HCT116 (cell line): ENCODE results near the gene RNF146. TPM values are rescaled to one million over a fixed set of nuclear protein-coding genes. Genes with fewer than 3 reads are reported as not detected.

Source experiments
- ATAC-seq: fragments of 200-7000 bp; cut with Tn5 transposase; 2 replicates; pipeline ENCODE4 v1.9.1; 2020; ENCODE audit warnings: mild to moderate bottlenecking, moderate library complexity
- BruUV-seq: library from RNA; stranded (reverse); fragments of 400-500 nt; replicated peaks from 2 replicates; lab custom pipeline; 2021; lab: Mats Ljungman, UMichigan
- CTCF ChIA-PET: fragments of 300-600 bp; sonication (Branson Sonifier 250); formaldehyde crosslinking; loops from one replicate; lab custom pipeline; 2021; ENCODE audit warnings: antibody characterized with exemption; lab: Charles Lee
- POLR2A ChIA-PET: fragments of 300-600, 350-600 bp; sonication (Branson Sonifier 250); formaldehyde crosslinking; loops from one replicate; lab custom pipeline; 2021; ENCODE audit warnings: antibody characterized with exemption; lab: Charles Lee
- RAD21 ChIA-PET, 2 experiments: fragments of 300-600 bp; sonication (Branson Sonifier 250); formaldehyde crosslinking; loops; one replicate each; lab custom pipeline; 2023; ENCODE audit warnings: low total read pairs in 2 of 2; ENCODE audit not compliant: uncharacterized antibody in 2 of 2, unreplicated experiment in 2 of 2, low non-redundant PET in 1 of 2; lab: Charles Lee
- DNase-seq: peaks from one replicate; pipeline ENCODE4 v3.0.0-alpha.2; 2010; ENCODE audit warnings: low read depth, low spot score
- H2AFZ ChIP-seq: fragments of 200-600 bp; shearing (Covaris generic), sonication (generic); 2 replicates; pipeline ENCODE4 v1.6.1; 2017; ENCODE audit warnings: low read depth, mixed run types, mixed read lengths, antibody characterized with exemption, low read length; ENCODE audit not compliant: poor library complexity, severe bottlenecking
- H3K27ac ChIP-seq: 2 replicates; pipeline ENCODE4 v1.5.1; 2012; ENCODE audit warnings: low read depth, low read length
- H3K27me3 ChIP-seq: fragments of 200-600 bp; sonication (generic); 2 replicates; pipeline ENCODE4 v1.6.1; 2016; ENCODE audit warnings: mixed run types, low read length, mixed read lengths; ENCODE audit not compliant: insufficient read depth
- H3K36me3 ChIP-seq, 2 experiments: fragments of 200-500 bp in 1 of 2; fragments of 200-600 bp in 1 of 2; sonication (Bioruptor generic) in 1 of 2; sonication (generic) in 1 of 2; 2 replicates each; pipeline versions ENCODE4 v1.5.1 to v1.6.1; 2014 to 2016; ENCODE audit warnings: low read length in 2 of 2, inconsistent platforms in 1 of 2, mixed read lengths in 1 of 2, mixed run types in 1 of 2; ENCODE audit not compliant: insufficient read depth in 2 of 2, control insufficient read depth in 1 of 2
- H3K4me1 ChIP-seq, 2 experiments: fragments of 200-600 bp in 1 of 2; sonication (generic) in 1 of 2; 2 replicates each; pipeline versions ENCODE4 v1.5.1 to v1.6.1; 2012 to 2017; ENCODE audit warnings: low read length in 2 of 2, inconsistent platforms in 1 of 2, mild to moderate bottlenecking in 1 of 2, mixed read lengths in 1 of 2, mixed run types in 1 of 2, moderate library complexity in 1 of 2; ENCODE audit not compliant: insufficient read depth in 2 of 2, control insufficient read depth in 1 of 2
- H3K4me2 ChIP-seq: fragments of 200-600 bp; sonication (generic); 2 replicates; pipeline ENCODE4 v1.6.1; 2017; ENCODE audit warnings: mixed run types, low read length, mixed read lengths
- H3K4me3 ChIP-seq, 2 experiments: fragments of 200-600 bp in 1 of 2; sonication (generic) in 1 of 2; replicated peaks in 1 of 2; 2 replicates each; pipeline ENCODE4 v1.5.1; 2011 to 2016; ENCODE audit warnings: low read length in 2 of 2, control low read depth in 1 of 2, low read depth in 1 of 2, mild to moderate bottlenecking in 1 of 2, mixed read lengths in 1 of 2, mixed run types in 1 of 2
- H3K79me2 ChIP-seq: fragments of 200-600 bp; sonication (generic); 2 replicates; pipeline ENCODE4 v1.6.1; 2017; ENCODE audit warnings: mild to moderate bottlenecking, mixed run types, low read length, moderate library complexity, mixed read lengths; ENCODE audit not compliant: insufficient read depth
- H3K9ac ChIP-seq: fragments of 200-600 bp; sonication (generic); 2 replicates; pipeline ENCODE4 v1.6.1; 2016; ENCODE audit warnings: low read length, mixed read lengths
- H3K9me2 ChIP-seq: fragments of 200-600 bp; sonication (generic), shearing (Covaris generic); 2 replicates; pipeline ENCODE4 v1.6.1; 2017; ENCODE audit warnings: mixed run types, mild to moderate bottlenecking, moderate library complexity; ENCODE audit not compliant: insufficient read depth
- H3K9me3 ChIP-seq, 2 experiments: fragments of 200-500 bp in 1 of 2; fragments of 200-600 bp in 1 of 2; sonication (Bioruptor generic) in 1 of 2; sonication (generic) in 1 of 2; 2 replicates each; pipeline ENCODE4 v1.6.1; 2014 to 2017; ENCODE audit warnings: low read length in 2 of 2, mixed read lengths in 2 of 2, inconsistent platforms in 1 of 2, low read depth in 1 of 2, mild to moderate bottlenecking in 1 of 2, mixed run types in 1 of 2, moderate library complexity in 1 of 2; ENCODE audit not compliant: control insufficient read depth in 1 of 2, insufficient read depth in 1 of 2
- H4K20me1 ChIP-seq: fragments of 200-600 bp; sonication (generic), shearing (Covaris generic); 2 replicates; pipeline ENCODE4 v1.6.1; 2017; ENCODE audit warnings: mixed run types, mild to moderate bottlenecking, moderate library complexity; ENCODE audit not compliant: insufficient read depth
- ELF1 ChIP-seq: IDR thresholded peaks from 2 replicates; pipeline ENCODE4 v1.6.1; 2012; ENCODE audit warnings: low read depth, borderline replicate concordance
- EZH2 ChIP-seq: fragments of 200-600 bp; sonication (generic); IDR thresholded peaks from 2 replicates; pipeline ENCODE4 v1.6.1; 2017; ENCODE audit warnings: antibody characterized with exemption, mixed run types
- EZH2phosphoT487 ChIP-seq: fragments of 200-600 bp; IDR thresholded peaks from 2 replicates; pipeline ENCODE4 v1.6.1; 2018; ENCODE audit warnings: antibody characterized with exemption, borderline replicate concordance
- FOSL1 ChIP-seq: IDR thresholded peaks from 2 replicates; pipeline ENCODE4 v1.6.1; 2012; ENCODE audit warnings: low read depth
- RAD21 ChIP-seq: IDR thresholded peaks from 2 replicates; pipeline ENCODE4 v1.6.1; 2012; ENCODE audit warnings: low read depth, mild to moderate bottlenecking
- SIN3A ChIP-seq: IDR thresholded peaks from 2 replicates; pipeline ENCODE4 v1.6.1; 2012; ENCODE audit warnings: low read depth
- SP1 ChIP-seq: IDR thresholded peaks from 2 replicates; pipeline ENCODE4 v1.6.1; 2012; ENCODE audit warnings: low read depth
- SRF ChIP-seq: IDR thresholded peaks from 2 replicates; pipeline ENCODE4 v1.6.1; 2012; ENCODE audit warnings: low read depth
- TCF7L2 ChIP-seq: IDR thresholded peaks from 2 replicates; pipeline ENCODE4 v1.7.0; 2011; ENCODE audit warnings: borderline replicate concordance, inconsistent platforms; ENCODE audit not compliant: insufficient read depth, insufficient read length; ENCODE audit errors: extremely low read depth
- ZFX ChIP-seq: fragments of 450-650 bp; IDR thresholded peaks from 2 replicates; pipeline ENCODE4 v1.6.1; 2017
- intact Hi-C: fragments of 100-400 bp; cut with micrococcal nuclease; formaldehyde crosslinking; loops from 2 replicates; pipeline ENCODE4 v1.10.0; 2022
- total RNA-seq: library from RNA; stranded (reverse); gene quantifications from one replicate; pipeline ENCODE4 v1.2.1, GENCODE V29; 2021; ENCODE audit not compliant: unreplicated experiment
- TF ChIP-seq, protein P1 (sequence below): IDR thresholded peaks from 2 replicates; pipeline ENCODE4 v1.6.1; 2011; ENCODE audit warnings: mild to moderate bottlenecking, low read length, moderate library complexity; ENCODE audit not compliant: insufficient replicate concordance; ENCODE audit errors: extremely low read depth

Gene RNF146
- total RNA-seq, 1 experiment from 2014 or later: 17.6 TPM

- POLR2A ChIA-PET: no interaction called here
- Histone ChIP-seq H3K4me2 (no peak overlapping the region), H2AFZ (no peak overlapping the region), H3K4me1 (no peaks in the 10 kb centered on the region), H3K9ac (no peak overlapping the region), H4K20me1 (no peaks in the 10 kb centered on the region), H3K36me3 (no peaks in the 10 kb centered on the region), H3K27me3 (0 out of 2 replicates have a peak, but pooled peaks cover 9% of the 10 kb centered on the region), H3K4me3 (no peak overlapping the region), H3K79me2 (no peaks in the 10 kb centered on the region), H3K27ac (no peak overlapping the region), H3K9me3 (no peaks in the 10 kb centered on the region), H3K9me2 (no peaks in the 10 kb centered on the region)
- CTCF ChIA-PET: no interaction called here
- BruUV-seq: no TSS peak
- intact Hi-C loops: no loop called here
- DNase-seq: no peak
- RAD21 ChIA-PET: no interaction called here
- TF ChIP-seq FOSL1 (no peak), SRF (no peak), TCF7L2 (no peak), ZFX (no peak), SP1 (no peak), EZH2 (no peak), EZH2phosphoT487 (no peak), ELF1 (no peak), SIN3A (no peak), RAD21 (no peak)
- TF ChIP-seq, protein P1, sequence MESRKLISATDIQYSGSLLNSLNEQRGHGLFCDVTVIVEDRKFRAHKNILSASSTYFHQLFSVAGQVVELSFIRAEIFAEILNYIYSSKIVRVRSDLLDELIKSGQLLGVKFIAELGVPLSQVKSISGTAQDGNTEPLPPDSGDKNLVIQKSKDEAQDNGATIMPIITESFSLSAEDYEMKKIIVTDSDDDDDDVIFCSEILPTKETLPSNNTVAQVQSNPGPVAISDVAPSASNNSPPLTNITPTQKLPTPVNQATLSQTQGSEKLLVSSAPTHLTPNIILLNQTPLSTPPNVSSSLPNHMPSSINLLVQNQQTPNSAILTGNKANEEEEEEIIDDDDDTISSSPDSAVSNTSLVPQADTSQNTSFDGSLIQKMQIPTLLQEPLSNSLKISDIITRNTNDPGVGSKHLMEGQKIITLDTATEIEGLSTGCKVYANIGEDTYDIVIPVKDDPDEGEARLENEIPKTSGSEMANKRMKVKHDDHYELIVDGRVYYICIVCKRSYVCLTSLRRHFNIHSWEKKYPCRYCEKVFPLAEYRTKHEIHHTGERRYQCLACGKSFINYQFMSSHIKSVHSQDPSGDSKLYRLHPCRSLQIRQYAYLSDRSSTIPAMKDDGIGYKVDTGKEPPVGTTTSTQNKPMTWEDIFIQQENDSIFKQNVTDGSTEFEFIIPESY: no peak
- ATAC-seq: no peak
Observed at GRCh38 chr6:127222418-127222817, 44.2 kb upstream of the RNF146 start.
